Spleen (tissue), 11 donors: Measurements from ENCODE around the gene PRTN3. TPM values are rescaled to one million over a fixed set of nuclear protein-coding genes. Genes with fewer than 3 reads are reported as not detected.
"Not testable (repeated sequence)": the region's sequence is repeated elsewhere in the genome, so short reads cannot be mapped to it uniquely, and the experiment has no call there.

ENCODE experiments used
- DNase-seq: peaks from one replicate; pipeline ENCODE4 v3.0.0-alpha.2; 2020
- H3K27ac ChIP-seq, 8 donors: fragments of 200-600 bp; sonication (generic) in 7 of 8; 1 replicate in 4 of 8; 2 replicates in 4 of 8; pipeline versions ENCODE4 v1.5.0 to v1.8.0; 2016 to 2021; ENCODE audit warnings: inconsistent platforms in 4 of 8, mild to moderate bottlenecking in 4 of 8, moderate library complexity in 1 of 8
- H3K27me3 ChIP-seq, 7 donors: fragments of 200-600 bp; sonication (generic) in 6 of 7; replicated peaks in 1 of 7; 1 replicate in 4 of 7; 2 replicates in 3 of 7; pipeline versions ENCODE4 v1.5.0 to v1.8.0; 2016 to 2021; ENCODE audit warnings: inconsistent platforms in 3 of 7, mild to moderate bottlenecking in 1 of 7
- H3K36me3 ChIP-seq, 6 donors: fragments of 200-600 bp; sonication (generic) in 5 of 6; 1 replicate in 4 of 6; 2 replicates in 2 of 6; pipeline versions ENCODE4 v1.5.0 to v1.8.0; 2016 to 2021; ENCODE audit warnings: inconsistent platforms in 2 of 6
- H3K4me1 ChIP-seq, 6 donors: fragments of 200-600 bp; sonication (generic) in 5 of 6; 1 replicate in 3 of 6; 2 replicates in 3 of 6; pipeline versions ENCODE4 v1.5.0 to v1.8.0; 2016 to 2021; ENCODE audit warnings: inconsistent platforms in 3 of 6
- H3K4me3 ChIP-seq, 8 donors: fragments of 200-600 bp; sonication (generic) in 7 of 8; 1 replicate in 4 of 8; 2 replicates in 4 of 8; pipeline versions ENCODE4 v1.5.0 to v1.8.0; 2016 to 2021; ENCODE audit warnings: inconsistent platforms in 4 of 8, mild to moderate bottlenecking in 4 of 8, moderate library complexity in 2 of 8
- H3K9me3 ChIP-seq, 8 donors: fragments of 200-600 bp; sonication (generic) in 7 of 8; 1 replicate in 4 of 8; 2 replicates in 4 of 8; pipeline versions ENCODE4 v1.5.0 to v1.8.0; 2016 to 2021; ENCODE audit warnings: inconsistent platforms in 4 of 8
- CTCF ChIP-seq, 11 experiments: fragments of 200-600 bp in 7 of 11; fragments of 450-650 bp in 4 of 11; sonication (generic) in 4 of 11; IDR thresholded peaks in 8 of 11; conservative IDR thresholded peaks in 3 of 11; 1 replicate in 7 of 11; 2 replicates in 4 of 11; pipeline versions ENCODE4 v1.4.0 to v1.8.0; 2016 to 2021; ENCODE audit warnings: antibody characterized with exemption in 11 of 11, inconsistent platforms in 4 of 11, mild to moderate bottlenecking in 1 of 11
- POLR2A ChIP-seq, 3 donors: fragments of 450-650 bp; IDR thresholded peaks; one replicate each; pipeline ENCODE4 v1.5.1; 2017; ENCODE audit warnings: antibody characterized with exemption in 3 of 3, mild to moderate bottlenecking in 1 of 3
- POLR2AphosphoS5 ChIP-seq, 3 donors: sonication (generic); formaldehyde crosslinking; IDR thresholded peaks; one replicate each; pipeline ENCODE4 v1.5.1; 2017; ENCODE audit warnings: antibody characterized with exemption in 3 of 3
- WGBS, 5 donors: extraction: QIAGEN DNeasy Blood & Tissue Kit in 3 of 5; methylation state at CpG; one replicate each; pipeline versions ENCODE4 v1.1.5 to v1.1.7; 2013 to 2018; 5-methylcytosine and 5-hydroxymethylcytosine counted together
- intact Hi-C: fragments of 100-400 bp; cut with DNase I; formaldehyde crosslinking; loops from one replicate; pipeline ENCODE4 v1.15.0; 2023; ENCODE audit warnings: low total_unique reads
- polyA plus RNA-seq, 3 donors: library from polyadenylated mRNA; stranded (reverse); fragments of 200-250 nt; gene quantifications; one replicate each; pipeline ENCODE4 v1.2.1, GENCODE V29; 2013
- total RNA-seq, 7 donors: library from RNA; depleted of rRNA in 3 of 7; stranded (reverse); fragments of >200 nt in 3 of 7; fragmentation: NEBNext Ultra II Directional in 4 of 7; extraction: Animal tissue kit (Norgen Biotek cat#: 25700) in 4 of 7; gene quantifications; one replicate each; pipeline versions ENCODE4 v1.1.0 to v1.2.1, GENCODE V29; 2016 to 2021
- donor health status: healthy with polysubstance abuse.
- donor health status: DM: no; HTN: no; CAD: no; lungs with moderate emphysema.
- donor health status: DM: no; HTN: no; CAD: no.
- donor health status: Bipolar disorder and iron deficiency.
- donor health status: healthy.
- donor health status: DM: no; HTN: no; CAD: no.
- donor health status: DM: yes; HTN: yes; CAD: no.

Gene PRTN3
- total and polyA plus RNA-seq, 10 donors, result 0.89 to 168 (median 7.9) TPM

DNA sequence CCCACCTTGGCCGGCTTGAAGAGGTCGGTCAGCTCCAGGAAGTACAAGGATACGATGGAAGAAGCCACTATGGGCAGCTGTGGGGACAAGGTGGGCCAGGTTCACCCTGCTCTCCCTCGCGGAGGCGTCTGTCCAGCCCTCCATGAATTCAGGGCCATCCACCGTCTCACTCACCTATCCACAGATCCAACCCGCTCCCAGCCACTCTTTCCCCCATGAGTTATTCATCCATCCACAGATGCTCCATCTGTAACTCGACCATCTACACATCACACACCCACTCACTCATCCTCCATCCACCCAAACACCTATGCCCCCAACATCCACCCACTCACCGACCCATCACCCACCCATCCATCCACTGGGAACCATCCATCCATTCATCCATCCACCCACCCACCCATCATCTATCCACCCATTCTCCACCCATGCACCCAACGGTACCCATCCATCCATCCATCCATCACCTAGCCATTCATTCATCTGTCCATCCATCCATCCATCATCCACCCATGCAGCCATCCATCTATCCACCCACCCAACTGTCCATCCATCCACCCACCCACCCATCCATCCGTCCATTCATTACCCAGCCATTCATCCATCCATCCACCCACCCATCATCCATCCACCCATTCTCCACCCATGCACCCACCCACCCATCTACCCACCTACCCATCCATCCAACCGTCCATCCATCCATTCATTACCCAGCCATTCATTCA, 24.9 kb upstream of the PRTN3 start:
- H3K9me3 ChIP-seq, result peaks cover 0 to 3% (median 0%) of the 10 kb centered on the region in 8 donors
- no peak overlapping the region for H3K27ac ChIP-seq
- 93 to 98% (median 95%) methylated on average over 12 to 13 of the region's 13 CpGs for WGBS, 5 donors
- no peak for DNase-seq
- peaks cover 4 to 48% (median 24%) of the 10 kb centered on the region in 6 donors for H3K36me3 ChIP-seq
- H3K4me3 ChIP-seq, result no peak overlapping the region
- intact Hi-C loops, result no loop called here
- H3K4me1 ChIP-seq, result peaks cover 0 to 3% (median under 1%) of the 10 kb centered on the region in 6 donors
- TF ChIP-seq CTCF (IDR thresholded peaks at IDR 0.05 in 8 of 11, conservative IDR thresholded peaks at IDR 0.05 in 3 of 11), result no peak
- TF ChIP-seq POLR2A (IDR thresholded peaks at IDR 0.05), result no peak
- TF ChIP-seq POLR2AphosphoS5 (IDR thresholded peaks at IDR 0.05), result no peak
- peaks cover 0 to 1% (median under 1%) of the 10 kb centered on the region in 7 donors for H3K27me3 ChIP-seq

GRCh38 chr19:816500-816857, 24.3 kb upstream of the PRTN3 start:
- H3K27me3 ChIP-seq, result peaks cover 0 to 7% (median 6%) of the 10 kb centered on the region in 7 donors
- H3K36me3 ChIP-seq, result peaks cover 0 to 42% (median 19%) of the 10 kb centered on the region in 6 donors
- peaks cover 0 to 8% (median 5%) of the 10 kb centered on the region in 6 donors for H3K4me1 ChIP-seq
- intact Hi-C loops, result no loop called here
- H3K4me3 ChIP-seq, result no peak overlapping the region
- H3K9me3 ChIP-seq, result peaks cover 0 to 3% (median 0%) of the 10 kb centered on the region in 8 donors
- TF ChIP-seq POLR2A (IDR thresholded peaks at IDR 0.05) (no peak), POLR2AphosphoS5 (IDR thresholded peaks at IDR 0.05) (no peak), CTCF (IDR thresholded peaks at IDR 0.05 in 8 of 11, conservative IDR thresholded peaks at IDR 0.05 in 3 of 11) (no peak)
- no peak for DNase-seq
- H3K27ac ChIP-seq, result no peak overlapping the region
- 92 to 98% (median 95%) methylated on average over 2 of the region's 2 CpGs for WGBS, 5 donors

GRCh38 chr19:820212-820611, 20.6 kb upstream of the PRTN3 start:
- DNase-seq, intact Hi-C loops, H3K36me3 ChIP-seq, H3K9me3 ChIP-seq, H3K27ac ChIP-seq, H3K4me3 ChIP-seq: not testable (repeated sequence)
- WGBS, 5 donors, result 83 to 98% (median 94%) methylated on average over 5 of the region's 5 CpGs
- H3K27me3 ChIP-seq, result peaks cover 0 to 37% (median 28%) of the 10 kb centered on the region in 7 donors
- H3K4me1 ChIP-seq, result peaks cover 0 to 44% (median 22%) of the 10 kb centered on the region in 6 donors

DNA sequence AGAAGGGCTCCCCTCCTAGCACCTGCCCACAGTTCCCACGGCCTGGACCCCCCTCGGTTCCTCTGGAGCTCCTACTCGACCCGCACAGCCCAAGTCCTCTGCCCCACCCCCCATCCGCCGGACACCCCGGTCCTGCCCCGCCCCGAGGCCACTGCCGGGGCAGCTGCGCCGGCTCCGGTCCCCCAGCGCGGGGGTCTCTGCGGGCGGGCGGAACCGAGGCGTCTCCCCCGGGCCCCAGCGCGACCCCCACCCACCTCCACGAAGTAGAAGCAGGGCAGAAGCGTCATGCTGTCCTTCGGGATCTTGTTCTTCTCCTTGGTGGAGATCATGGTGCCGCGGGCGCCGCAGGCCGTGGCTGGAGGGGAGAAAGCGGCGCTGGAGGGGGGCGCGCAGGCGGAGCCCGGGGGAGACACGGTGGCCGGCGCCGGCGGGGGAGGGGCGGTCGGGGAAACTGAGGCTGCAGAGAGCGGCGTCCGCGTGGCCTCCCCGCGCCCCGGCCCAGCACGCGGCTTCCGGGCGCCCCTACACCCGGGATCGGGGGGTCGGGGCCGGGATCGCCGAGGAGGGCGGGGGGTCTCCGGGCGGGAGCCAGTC, 19.5 kb upstream of the PRTN3 start:
- 2 to 8% (median 3%) methylated on average over 17 to 64 of the region's 64 CpGs for WGBS, 5 donors
- H3K27me3 ChIP-seq, result peaks cover 0 to 37% (median 28%) of the 10 kb centered on the region in 7 donors
- intact Hi-C loops, result no loop called here
- no peaks in the 10 kb centered on the region for H3K36me3 ChIP-seq
- no peak overlapping the region for H3K27ac ChIP-seq
- H3K4me3 ChIP-seq, result peak overlapping the region in 5 of 8 donors; percentile 13 to 62 (median 33)
- no peaks in the 10 kb centered on the region for H3K9me3 ChIP-seq
- peaks cover 0 to 49% (median 23%) of the 10 kb centered on the region in 6 donors for H3K4me1 ChIP-seq
- no peak for DNase-seq
- TF ChIP-seq POLR2AphosphoS5 (IDR thresholded peaks at IDR 0.05) (no peak), POLR2A (IDR thresholded peaks at IDR 0.05) (no peak)
